ENCODE measurements around the gene TRMT6.
A peak's percentile ranks its signal among the peaks of the same experiment; 100 is the strongest.

The TRMT6 gene

DNA sequence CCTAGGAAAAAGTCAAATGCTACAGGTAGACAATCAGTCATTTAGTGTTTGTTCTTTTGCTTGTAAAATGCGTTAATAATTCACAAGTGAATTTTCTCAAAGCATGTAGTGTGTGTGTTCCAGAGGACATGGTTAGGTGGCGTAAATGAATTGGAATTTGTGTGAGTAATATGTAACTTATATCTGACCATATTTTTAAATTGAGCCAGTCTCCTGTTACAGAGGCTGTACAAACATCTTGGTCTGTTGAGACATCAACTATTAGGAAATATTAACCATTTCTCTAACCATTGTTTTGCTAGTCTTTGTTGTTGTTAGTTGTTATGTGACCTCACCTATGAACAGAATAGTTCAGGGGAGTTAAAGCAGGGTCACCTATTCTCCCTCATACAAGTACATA is 22.8 kb upstream of the TRMT6 start:
- no peak for ATAC-seq (ENCODE audit: low read depth)
- Mint-ChIP-seq H3K27ac (no peak overlapping the region), H3K4me3 (no peak overlapping the region), H3K36me3 (peaks cover 8% of the 10 kb centered on the region), H3K4me1 (no peaks in the 10 kb centered on the region), H3K27me3 (no peaks in the 10 kb centered on the region), H3K9me3 (no peaks in the 10 kb centered on the region)
- DNase-seq (ENCODE audit: low spot score in 2 of 2) = no peak

GRCh38 chr20:5971203-5971602 is 20.9 kb upstream of the TRMT6 start:
- no peak for DNase-seq (ENCODE audit: low spot score in 2 of 2)
- Mint-ChIP-seq H3K27ac (no peak overlapping the region), H3K36me3 (peaks cover 5% of the 10 kb centered on the region)

DNA sequence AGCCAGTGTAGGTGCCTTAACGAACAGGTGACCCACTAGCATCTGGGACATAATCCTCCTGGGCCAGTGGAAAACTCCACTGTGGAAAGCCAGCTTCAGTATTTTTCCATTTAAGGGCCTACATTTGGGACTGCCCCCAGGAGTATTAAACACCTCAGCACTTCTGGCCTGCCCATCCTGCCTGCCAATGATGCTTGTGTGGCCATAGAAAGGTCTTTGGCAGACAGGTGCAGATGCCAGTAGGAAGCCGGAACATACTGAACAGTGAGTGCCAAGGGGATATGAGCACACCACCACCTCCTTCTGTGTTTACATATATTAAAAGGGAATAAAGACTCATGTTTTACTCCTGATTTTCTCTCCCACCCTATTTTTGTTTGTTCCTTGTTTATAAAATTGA is 20.0 kb upstream of the TRMT6 start:
- no peaks in the 10 kb centered on the region for H3K9me3 Mint-ChIP-seq
- no peak overlapping the region for H3K4me3 Mint-ChIP-seq
- H3K27ac Mint-ChIP-seq = no peak overlapping the region
- H3K36me3 Mint-ChIP-seq = peaks cover 13% of the 10 kb centered on the region
- ATAC-seq (ENCODE audit: low read depth) (no peak), DNase-seq (ENCODE audit: low spot score in 2 of 2) (no peak)
- no peaks in the 10 kb centered on the region for H3K27me3 Mint-ChIP-seq
- H3K4me1 Mint-ChIP-seq = no peaks in the 10 kb centered on the region

More at GRCh38 chr20:5971203-5971602, 20.9 kb upstream of the TRMT6 start:
- ATAC-seq (ENCODE audit: low read depth) = no peak
- no peaks in the 10 kb centered on the region for H3K27me3 Mint-ChIP-seq
- H3K4me1 Mint-ChIP-seq = no peaks in the 10 kb centered on the region
- no peak overlapping the region for H3K4me3 Mint-ChIP-seq
- H3K9me3 Mint-ChIP-seq = no peaks in the 10 kb centered on the region

DNA sequence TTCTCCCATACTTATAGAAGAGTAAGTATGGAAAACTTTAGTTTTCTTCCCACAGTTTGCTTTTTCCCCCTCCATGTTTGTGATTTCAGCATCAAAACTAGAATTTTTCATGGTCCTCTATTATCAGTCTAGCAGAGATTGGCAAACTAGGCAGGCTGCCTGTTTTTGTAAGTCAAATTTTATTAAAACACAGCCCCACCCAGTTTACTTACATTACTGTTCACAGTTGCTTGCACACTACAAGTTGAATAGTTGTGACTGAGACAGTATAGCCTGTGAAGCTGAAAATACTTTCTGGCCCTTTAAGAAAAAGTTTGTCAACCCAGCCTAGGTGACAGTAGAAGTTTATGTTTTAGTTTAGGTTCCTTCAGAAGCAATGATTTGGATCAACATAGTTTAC is 19.6 kb upstream of the TRMT6 start:
- H3K4me3 Mint-ChIP-seq = no peak overlapping the region
- no peaks in the 10 kb centered on the region for H3K27me3 Mint-ChIP-seq
- H3K4me1 Mint-ChIP-seq = no peaks in the 10 kb centered on the region
- H3K9me3 Mint-ChIP-seq = no peaks in the 10 kb centered on the region
- no peak overlapping the region for H3K27ac Mint-ChIP-seq
- DNase-seq (ENCODE audit: low spot score in 2 of 2) = no peak
- ATAC-seq (ENCODE audit: low read depth) = no peak
- H3K36me3 Mint-ChIP-seq = peaks cover 16% of the 10 kb centered on the region

GRCh38 chr20:5969348-5969935 is 19.1 kb upstream of the TRMT6 start:
- no peak overlapping the region for H3K4me3 Mint-ChIP-seq
- peaks cover 16% of the 10 kb centered on the region for H3K36me3 Mint-ChIP-seq
- no peak for DNase-seq (ENCODE audit: low spot score in 2 of 2)
- ATAC-seq (ENCODE audit: low read depth) = no peak
- H3K4me1 Mint-ChIP-seq = no peaks in the 10 kb centered on the region
- H3K9me3 Mint-ChIP-seq = no peaks in the 10 kb centered on the region
- H3K27me3 Mint-ChIP-seq = no peaks in the 10 kb centered on the region
- no peak overlapping the region for H3K27ac Mint-ChIP-seq

GRCh38 chr20:5968462-5968861 is 18.1 kb upstream of the TRMT6 start:
- ATAC-seq (ENCODE audit: low read depth) (no peak), DNase-seq (ENCODE audit: low spot score in 2 of 2) (no peak)
- H3K4me1 Mint-ChIP-seq = no peaks in the 10 kb centered on the region
- H3K4me3 Mint-ChIP-seq = no peak overlapping the region
- H3K9me3 Mint-ChIP-seq = no peaks in the 10 kb centered on the region
- no peaks in the 10 kb centered on the region for H3K27me3 Mint-ChIP-seq
- H3K27ac Mint-ChIP-seq = no peak overlapping the region
- H3K36me3 Mint-ChIP-seq = peaks cover 16% of the 10 kb centered on the region

GRCh38 chr20:5967469-5967868 is 17.1 kb upstream of the TRMT6 start:
- Mint-ChIP-seq H3K4me1 (no peaks in the 10 kb centered on the region), H3K27me3 (no peaks in the 10 kb centered on the region), H3K4me3 (no peak overlapping the region), H3K27ac (no peak overlapping the region), H3K9me3 (no peaks in the 10 kb centered on the region), H3K36me3 (peaks cover 19% of the 10 kb centered on the region)
- ATAC-seq (ENCODE audit: low read depth) (no peak), DNase-seq (ENCODE audit: low spot score in 2 of 2) (no peak)

DNA sequence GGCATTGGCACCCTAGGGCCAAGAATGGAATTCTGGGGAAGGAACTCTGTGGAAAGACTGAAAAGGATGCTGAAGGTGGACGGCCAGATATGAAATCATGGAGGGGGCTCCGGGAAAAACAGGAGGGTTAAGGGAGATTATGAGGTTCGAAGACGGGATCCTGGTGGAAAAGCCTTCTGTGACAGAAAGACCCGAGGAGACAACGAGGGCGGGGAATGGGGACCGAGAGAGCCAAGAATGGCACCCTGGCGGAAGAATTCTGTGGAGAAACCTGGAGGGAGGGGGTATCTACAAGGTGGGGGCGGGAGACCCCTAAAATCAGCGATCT is 426 bp downstream of the TRMT6 start:
- DNase-seq (ENCODE audit: low spot score in 2 of 2) (no peak), ATAC-seq (ENCODE audit: low read depth) (no peak)
- H3K27ac Mint-ChIP-seq = peak overlapping the region; percentile 89
- peaks cover 24% of the 10 kb centered on the region for H3K4me1 Mint-ChIP-seq
- peak overlapping the region; percentile 92 for H3K4me3 Mint-ChIP-seq
- no peaks in the 10 kb centered on the region for H3K27me3 Mint-ChIP-seq
- H3K9me3 Mint-ChIP-seq = no peaks in the 10 kb centered on the region
- H3K36me3 Mint-ChIP-seq = peaks cover 19% of the 10 kb centered on the region

- H3K36me3 Mint-ChIP-seq = peaks cover 24% of the 10 kb centered on the region
- ATAC-seq (ENCODE audit: low read depth) (no peak), DNase-seq (ENCODE audit: low spot score in 2 of 2) (no peak)
- no peaks in the 10 kb centered on the region for H3K9me3 Mint-ChIP-seq
- peak overlapping the region; percentile 22 for H3K27ac Mint-ChIP-seq
- H3K4me1 Mint-ChIP-seq = peaks cover 26% of the 10 kb centered on the region
- no peak overlapping the region for H3K4me3 Mint-ChIP-seq
- H3K27me3 Mint-ChIP-seq = no peaks in the 10 kb centered on the region
Observed at GRCh38 chr20:5947276-5947675, 3.1 kb downstream of the TRMT6 start.

- Mint-ChIP-seq H3K9me3 (no peaks in the 10 kb centered on the region), H3K27ac (no peak overlapping the region), H3K4me1 (peaks cover 22% of the 10 kb centered on the region), H3K4me3 (no peak overlapping the region), H3K27me3 (no peaks in the 10 kb centered on the region), H3K36me3 (peaks cover 31% of the 10 kb centered on the region)
- DNase-seq (ENCODE audit: low spot score in 2 of 2) = no peak
- no peak for ATAC-seq (ENCODE audit: low read depth)
Observed at GRCh38 chr20:5945963-5946362, 4.4 kb downstream of the TRMT6 start.

DNA sequence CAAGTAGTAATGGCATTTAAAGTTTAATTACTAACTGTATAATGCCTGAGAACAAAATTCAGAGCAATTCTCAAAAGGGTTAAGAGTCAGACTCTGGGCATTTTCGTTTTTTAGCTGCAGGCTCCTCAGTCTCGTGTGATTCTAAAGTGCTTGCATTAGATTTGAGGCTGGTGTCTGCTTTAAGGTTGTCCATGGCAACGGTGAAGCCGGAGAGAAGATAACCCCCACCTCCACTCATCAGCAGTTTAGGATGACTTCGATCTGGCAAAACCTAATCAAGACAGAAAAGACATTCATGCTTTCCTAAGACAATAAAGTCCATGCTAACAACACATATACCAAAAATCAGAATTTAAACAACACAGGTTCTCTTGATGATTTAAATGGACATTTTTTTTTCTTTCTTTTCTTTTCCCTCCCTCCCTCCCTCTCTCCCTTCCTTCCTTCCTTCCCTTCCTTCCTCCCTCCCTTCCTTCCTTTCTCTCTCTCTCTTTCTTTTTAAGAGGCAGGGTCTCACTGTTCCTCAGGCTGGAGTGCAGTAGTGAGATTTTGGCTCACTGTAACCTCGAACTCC is 11.8 kb downstream of the TRMT6 start:
- H3K9me3 Mint-ChIP-seq = no peaks in the 10 kb centered on the region
- H3K4me3 Mint-ChIP-seq = no peak overlapping the region
- no peaks in the 10 kb centered on the region for H3K27me3 Mint-ChIP-seq
- no peak for DNase-seq (ENCODE audit: low spot score in 2 of 2)
- no peak for ATAC-seq (ENCODE audit: low read depth)
- no peak overlapping the region for H3K27ac Mint-ChIP-seq
- peaks cover 19% of the 10 kb centered on the region for H3K36me3 Mint-ChIP-seq
- H3K4me1 Mint-ChIP-seq = peaks cover 5% of the 10 kb centered on the region

DNA sequence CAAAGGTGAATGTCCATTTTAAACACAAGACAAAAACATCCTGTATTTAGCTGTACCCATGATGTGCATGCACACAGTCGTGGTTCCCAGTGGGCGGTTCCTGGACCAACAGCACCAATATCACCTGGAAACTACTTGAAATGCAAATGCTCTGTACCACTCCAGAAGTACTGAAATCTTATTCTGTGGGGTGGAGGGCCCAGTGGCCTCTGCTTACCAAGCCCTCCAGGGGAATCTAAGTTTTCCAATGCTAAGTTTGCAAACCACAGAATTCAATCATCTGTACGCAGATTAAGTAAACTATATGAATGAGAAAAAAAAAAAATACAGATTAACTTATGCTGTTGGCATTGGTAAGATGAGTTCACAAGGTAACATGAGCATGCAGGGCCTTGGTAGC is 14.1 kb downstream of the TRMT6 start:
- H3K4me3 Mint-ChIP-seq = no peak overlapping the region
- DNase-seq (ENCODE audit: low spot score in 2 of 2) (no peak), ATAC-seq (ENCODE audit: low read depth) (no peak)
- no peak overlapping the region for H3K27ac Mint-ChIP-seq
- no peaks in the 10 kb centered on the region for H3K27me3 Mint-ChIP-seq
- H3K9me3 Mint-ChIP-seq = no peaks in the 10 kb centered on the region
- peaks cover 7% of the 10 kb centered on the region for H3K4me1 Mint-ChIP-seq
- peaks cover 5% of the 10 kb centered on the region for H3K36me3 Mint-ChIP-seq

- Mint-ChIP-seq H3K9me3 (no peaks in the 10 kb centered on the region), H3K27me3 (no peaks in the 10 kb centered on the region), H3K4me3 (no peak overlapping the region), H3K36me3 (peaks cover 5% of the 10 kb centered on the region), H3K27ac (no peak overlapping the region), H3K4me1 (peaks cover 7% of the 10 kb centered on the region)
- DNase-seq (ENCODE audit: low spot score in 2 of 2) = no peak
- no peak for ATAC-seq (ENCODE audit: low read depth)
Observed at GRCh38 chr20:5935384-5935783, 14.9 kb downstream of the TRMT6 start.

- no peak overlapping the region for H3K4me3 Mint-ChIP-seq
- peak; percentile 93 for ATAC-seq (ENCODE audit: low read depth)
- no peaks in the 10 kb centered on the region for H3K9me3 Mint-ChIP-seq
- DNase-seq (ENCODE audit: low spot score in 2 of 2) = peak in 1 of 2 donors; percentile 16
- peaks cover 2% of the 10 kb centered on the region for H3K36me3 Mint-ChIP-seq
- peaks cover 1% of the 10 kb centered on the region for H3K27me3 Mint-ChIP-seq
- H3K27ac Mint-ChIP-seq = no peak overlapping the region
- H3K4me1 Mint-ChIP-seq = peaks cover 7% of the 10 kb centered on the region
Observed at GRCh38 chr20:5933802-5934436, 16.4 kb downstream of the TRMT6 start.

GRCh38 chr20:5932796-5933195 is 17.5 kb downstream of the TRMT6 start:
- Mint-ChIP-seq H3K4me1 (peaks cover 7% of the 10 kb centered on the region), H3K36me3 (no peaks in the 10 kb centered on the region), H3K27ac (no peak overlapping the region), H3K27me3 (peaks cover 4% of the 10 kb centered on the region), H3K4me3 (no peak overlapping the region), H3K9me3 (no peaks in the 10 kb centered on the region)
- DNase-seq (ENCODE audit: low spot score in 2 of 2) = no peak
- ATAC-seq (ENCODE audit: low read depth) = no peak

All from memory B cell (primary cell).